K562 (cell line): Measurements from ENCODE around the gene KCNMB2. TPM values are rescaled to one million over a fixed set of nuclear protein-coding genes. Genes with fewer than 3 reads are reported as not detected.

Experiments
- ATAC-seq: fragments of 200-7000 bp; cut with Tn5 transposase; 3 replicates; pipeline ENCODE4 v1.9.1; 2020; ENCODE audit warnings: moderate library complexity
- BruUV-seq: library from RNA; stranded (reverse); fragments of 400-500 nt; replicated peaks from 2 replicates; lab custom pipeline; 2021; lab: Mats Ljungman, UMichigan
- CTCF ChIA-PET: fragments of 300-600 bp; formaldehyde crosslinking; extraction: SDS; loops from one replicate; lab custom pipeline; 2021; ENCODE audit warnings: low intra/inter-chr PET ratio; lab: Yijun Ruan, JAX
- POLR2A ChIA-PET: fragments of 300-600, 350-650 bp; sonication (Branson Sonifier 250); formaldehyde crosslinking; extraction: SDS; loops from one replicate; lab custom pipeline; 2021; ENCODE audit warnings: antibody characterized with exemption, inconsistent platforms; lab: Yijun Ruan, JAX
- DNase-seq, 4 experiments: peaks; one replicate each; pipeline versions ENCODE4 v3.0.0 to v3.0.0-alpha.2; 2011 to 2018; ENCODE audit warnings: low spot score in 3 of 4, mixed read lengths in 3 of 4; ENCODE audit errors: extremely low read depth in 1 of 4
- FAIRE-seq: peaks from 2 replicates; lab custom pipeline; 2011; peaks lifted over from hg19 to GRCh38; lab: Jason Lieb, UNC
- H2AFZ ChIP-seq: 2 replicates; pipeline ENCODE4 v1.6.0; 2011; ENCODE audit warnings: low read depth, low read length, control low read depth, inconsistent platforms
- H3K27ac ChIP-seq: fragments of 200-600 bp; 3 replicates; pipeline ENCODE4 v1.8.0; 2011; ENCODE audit warnings: low read depth, mild to moderate bottlenecking, control low read depth, inconsistent platforms, low read length, moderate library complexity, mixed read lengths; ENCODE audit errors: extremely low read depth
- H3K27me3 ChIP-seq, 2 experiments: fragments of 300-600 bp in 1 of 2; 2 replicates in 1 of 2; 3 replicates in 1 of 2; pipeline versions ENCODE4 v1.6.0 to v1.8.0; 2011; ENCODE audit warnings: inconsistent platforms in 2 of 2, low read length in 2 of 2, mild to moderate bottlenecking in 1 of 2, mixed read lengths in 1 of 2, moderate library complexity in 1 of 2; ENCODE audit not compliant: control insufficient read depth in 2 of 2, insufficient read depth in 2 of 2
- H3K36me3 ChIP-seq: fragments of 300-600 bp; 3 replicates; pipeline ENCODE4 v1.8.0; 2011; ENCODE audit warnings: mild to moderate bottlenecking, low read length, inconsistent platforms; ENCODE audit not compliant: control insufficient read depth, insufficient read depth
- H3K4me1 ChIP-seq, 2 experiments: fragments of 200-600 bp in 1 of 2; replicated peaks in 1 of 2; 2 replicates in 1 of 2; 3 replicates in 1 of 2; pipeline versions ENCODE4 v1.5.1 to v1.8.0; 2011; ENCODE audit warnings: inconsistent platforms in 2 of 2, low read length in 2 of 2, mild to moderate bottlenecking in 1 of 2, mixed read lengths in 1 of 2, moderate library complexity in 1 of 2; ENCODE audit not compliant: control insufficient read depth in 2 of 2, insufficient read depth in 2 of 2
- H3K4me2 ChIP-seq: 2 replicates; pipeline ENCODE4 v1.6.1; 2011; ENCODE audit warnings: low read length, control low read depth, inconsistent platforms, mixed read lengths; ENCODE audit not compliant: insufficient read depth
- H3K4me3 ChIP-seq: fragments of 200-600 bp; sonication (generic), shearing (Covaris generic); 2 replicates; pipeline ENCODE4 v1.5.1; 2016; ENCODE audit warnings: control low read depth, inconsistent platforms
- H3K79me2 ChIP-seq: fragments of 200-600 bp; 3 replicates; pipeline ENCODE4 v1.8.0; 2011; ENCODE audit warnings: low read length, inconsistent platforms; ENCODE audit not compliant: control insufficient read depth, insufficient read depth
- H3K9ac ChIP-seq, 2 experiments: 2 replicates each; pipeline versions ENCODE4 v1.6.0 to v1.6.1; 2011; ENCODE audit warnings: low read depth in 2 of 2, low read length in 2 of 2, control low read depth in 1 of 2, inconsistent platforms in 1 of 2, mild to moderate bottlenecking in 1 of 2, mixed read lengths in 1 of 2; ENCODE audit not compliant: insufficient read depth in 1 of 2
- H3K9me1 ChIP-seq: one replicate; pipeline ENCODE4 v1.6.0; 2011; ENCODE audit warnings: inconsistent platforms, mild to moderate bottlenecking, low read length, moderate library complexity; ENCODE audit not compliant: control insufficient read depth, insufficient read depth
- H3K9me3 ChIP-seq: replicated peaks from 2 replicates; pipeline ENCODE4 v1.5.1; 2011; ENCODE audit warnings: low read depth, low read length, inconsistent platforms; ENCODE audit not compliant: control insufficient read depth, insufficient read depth
- H4K20me1 ChIP-seq: replicated peaks from 2 replicates; pipeline ENCODE4 v1.6.1; 2011; ENCODE audit warnings: low read length, inconsistent platforms, mixed read lengths; ENCODE audit not compliant: control insufficient read depth, insufficient read depth
- ETS2 ChIP-seq: IDR thresholded peaks from 2 replicates; pipeline ENCODE4 v1.6.1; 2016; ENCODE audit warnings: borderline replicate concordance, missing genetic modification characterization, mild to moderate bottlenecking, moderate library complexity, missing compliant biosample characterization; ENCODE audit not compliant: poor library complexity, severe bottlenecking
- FOXP4 ChIP-seq: sonication (generic); formaldehyde crosslinking; IDR thresholded peaks from 2 replicates; pipeline ENCODE4 v1.8.0; 2022; ENCODE audit warnings: mild to moderate bottlenecking, missing genetic modification reagents, borderline replicate concordance
- HDGF ChIP-seq: fragments of 450-650 bp; IDR thresholded peaks from 2 replicates; pipeline ENCODE4 v1.6.1; 2016
- HEY1 ChIP-seq: fragments of 250-450 bp; sonication (Bioruptor Pico); IDR thresholded peaks from 2 replicates; pipeline ENCODE4 v1.5.0; 2020; ENCODE audit warnings: mild to moderate bottlenecking, moderate library complexity, borderline replicate concordance
- HNRNPUL1 ChIP-seq: fragments of 200-400 bp; formaldehyde crosslinking; IDR thresholded peaks from 2 replicates; pipeline ENCODE4 v1.6.1; 2017; ENCODE audit warnings: low read length
- SP2 ChIP-seq: IDR thresholded peaks from 2 replicates; pipeline ENCODE4 v1.6.1; 2011; ENCODE audit warnings: mild to moderate bottlenecking, low read depth, low read length, moderate library complexity; ENCODE audit not compliant: poor library complexity, severe bottlenecking; ENCODE audit errors: extremely low read depth
- TFE3 ChIP-seq: fragments of 450-650 bp; formaldehyde crosslinking; IDR thresholded peaks from 2 replicates; pipeline ENCODE4 v1.4.0; 2020; ENCODE audit warnings: mild to moderate bottlenecking, mixed read lengths
- USF2 ChIP-seq: sonication (generic); formaldehyde crosslinking; IDR thresholded peaks from 2 replicates; pipeline ENCODE4 v1.5.0; 2020; ENCODE audit warnings: missing genetic modification reagents
- ZNF263 ChIP-seq: sonication (generic); formaldehyde crosslinking; IDR thresholded peaks from 2 replicates; pipeline ENCODE4 v1.8.0; 2022; ENCODE audit warnings: mild to moderate bottlenecking, missing genetic modification reagents, borderline replicate concordance
- WGBS: fragments of 100-300 bp; shearing (Covaris generic); methylation state at CpG from one replicate; pipeline ENCODE4 v1.1.6; 2016; ENCODE audit warnings: low coverage, mixed read lengths; ENCODE audit not compliant: insufficient coverage; ENCODE audit errors: missing lambda C conversion rate; 5-methylcytosine and 5-hydroxymethylcytosine counted together
- in situ Hi-C: fragments of 300-500 bp; cut with MboI; formaldehyde crosslinking; loops from 4 replicates; pipeline ENCODE4 v1.15.0; 2018; ENCODE audit warnings: inconsistent platforms, mixed read lengths
- intact Hi-C: fragments of 100-400 bp; cut with micrococcal nuclease; formaldehyde crosslinking; loops from 2 replicates; pipeline ENCODE4 v1.14.2; 2022
- polyA plus RNA-seq, 8 experiments: library from polyadenylated mRNA; depleted of rRNA in 4 of 8; stranded (reverse) in 5 of 8; unstranded in 3 of 8; fragments of >200 nt; fragmentation: Nextera tagmentation in 2 of 8; fragmentation: Illumina TruSeq in 1 of 8; extraction: Ambion mirVana in 2 of 8; extraction: Trizol in 1 of 8; gene quantifications; 2 replicates each; pipeline versions ENCODE4 v1.2.1 to v1.2.3, GENCODE V29; 2011 to 2014; ENCODE audit warnings: inconsistent platforms in 1 of 8, missing spikeins in 1 of 8
- total RNA-seq, 7 experiments: library from RNA; depleted of rRNA in 6 of 7; stranded (reverse); fragments of >200 nt in 6 of 7; fragmentation: Illumina TruSeq in 2 of 7; extraction: Trizol in 2 of 7; gene quantifications; 2 replicates each; pipeline versions ENCODE4 v1.2.1 to v1.2.3, GENCODE V29; 2011 to 2021; ENCODE audit warnings: low replicate concordance in 1 of 7
- TF ChIP-seq, protein P1 (sequence below): sonication (generic); formaldehyde crosslinking; IDR thresholded peaks from 2 replicates; pipeline ENCODE4 v1.9.0; 2022; ENCODE audit warnings: mild to moderate bottlenecking, missing genetic modification reagents

Gene KCNMB2
- total and polyA plus RNA-seq, 9 of the 15 experiments (the other 6 are each of a cell fraction or from before 2014, with no cell fraction given), result 0.04 to 0.15 TPM; not detected in 7

- TF ChIP-seq FOXP4 (CRISPR knock-in tag) (no peak), HDGF (no peak), ZNF263 (CRISPR knock-in tag) (no peak)
Measured at GRCh38 chr3:178663201-178663934, 127.1 kb downstream of the KCNMB2 start (continued).

GRCh38 chr3:178665747-178666146, 129.5 kb downstream of the KCNMB2 start:
- Histone ChIP-seq H3K9me3 (no peaks in the 10 kb centered on the region), H2AFZ (no peak overlapping the region), H3K9me1 (no peaks in the 10 kb centered on the region), H3K27me3 (no peaks in the 10 kb centered on the region), H3K27ac (no peak overlapping the region), H4K20me1 (no peaks in the 10 kb centered on the region), H3K36me3 (no peaks in the 10 kb centered on the region), H3K4me3 (no peak overlapping the region), H3K4me1 (no peaks in the 10 kb centered on the region), H3K79me2 (no peaks in the 10 kb centered on the region), H3K4me2 (no peak overlapping the region), H3K9ac (no peak overlapping the region)
- FAIRE-seq (no peak), DNase-seq (no peak), ATAC-seq (no peak)
- 0% methylated on average over 4 of the region's 4 CpGs for WGBS
- in situ Hi-C loops (no loop called here), intact Hi-C loops (no loop called here)
- no TSS peak for BruUV-seq
- ChIA-PET POLR2A (no interaction called here), CTCF (no interaction called here)
- TF ChIP-seq HEY1, result no peak
- TF ChIP-seq TFE3 (CRISPR knock-in tag), result no peak
- TF ChIP-seq USF2 (CRISPR knock-in tag), result no peak
- no peak for TF ChIP-seq HNRNPUL1
- TF ChIP-seq ETS2 (tag), result no peak
- TF ChIP-seq, protein P1, sequence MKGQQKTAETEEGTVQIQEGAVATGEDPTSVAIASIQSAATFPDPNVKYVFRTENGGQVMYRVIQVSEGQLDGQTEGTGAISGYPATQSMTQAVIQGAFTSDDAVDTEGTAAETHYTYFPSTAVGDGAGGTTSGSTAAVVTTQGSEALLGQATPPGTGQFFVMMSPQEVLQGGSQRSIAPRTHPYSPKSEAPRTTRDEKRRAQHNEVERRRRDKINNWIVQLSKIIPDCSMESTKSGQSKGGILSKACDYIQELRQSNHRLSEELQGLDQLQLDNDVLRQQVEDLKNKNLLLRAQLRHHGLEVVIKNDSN (CRISPR knock-in tag), result no peak
- TF ChIP-seq SP2, result no peak
